Measurements from ENCODE around the gene CCDC82.

DNA sequence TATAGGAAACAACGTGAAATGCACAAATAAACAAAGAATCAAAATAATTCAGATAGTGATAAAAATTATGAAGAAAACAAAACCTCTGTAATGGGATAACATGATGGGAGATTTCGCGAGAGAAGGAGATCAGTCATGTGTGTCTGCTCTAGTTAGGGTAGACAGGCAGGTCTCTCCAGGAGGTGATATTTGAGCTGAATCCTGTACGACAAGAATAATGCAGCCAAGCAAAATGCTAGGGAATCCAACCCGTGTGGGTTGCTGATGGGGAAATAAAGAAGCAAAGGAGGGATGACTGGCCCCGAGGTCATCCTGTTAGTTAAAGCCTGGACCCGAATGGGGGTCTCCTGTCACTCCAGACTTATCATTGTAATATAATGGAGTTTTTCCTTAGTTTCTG, 62.8 kb downstream of the CCDC82 start:
- TF ChIP-seq, protein P1, sequence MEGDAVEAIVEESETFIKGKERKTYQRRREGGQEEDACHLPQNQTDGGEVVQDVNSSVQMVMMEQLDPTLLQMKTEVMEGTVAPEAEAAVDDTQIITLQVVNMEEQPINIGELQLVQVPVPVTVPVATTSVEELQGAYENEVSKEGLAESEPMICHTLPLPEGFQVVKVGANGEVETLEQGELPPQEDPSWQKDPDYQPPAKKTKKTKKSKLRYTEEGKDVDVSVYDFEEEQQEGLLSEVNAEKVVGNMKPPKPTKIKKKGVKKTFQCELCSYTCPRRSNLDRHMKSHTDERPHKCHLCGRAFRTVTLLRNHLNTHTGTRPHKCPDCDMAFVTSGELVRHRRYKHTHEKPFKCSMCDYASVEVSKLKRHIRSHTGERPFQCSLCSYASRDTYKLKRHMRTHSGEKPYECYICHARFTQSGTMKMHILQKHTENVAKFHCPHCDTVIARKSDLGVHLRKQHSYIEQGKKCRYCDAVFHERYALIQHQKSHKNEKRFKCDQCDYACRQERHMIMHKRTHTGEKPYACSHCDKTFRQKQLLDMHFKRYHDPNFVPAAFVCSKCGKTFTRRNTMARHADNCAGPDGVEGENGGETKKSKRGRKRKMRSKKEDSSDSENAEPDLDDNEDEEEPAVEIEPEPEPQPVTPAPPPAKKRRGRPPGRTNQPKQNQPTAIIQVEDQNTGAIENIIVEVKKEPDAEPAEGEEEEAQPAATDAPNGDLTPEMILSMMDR (IDR thresholded peaks at IDR 0.05): no peak
- no peak for TF ChIP-seq EZH2 (IDR thresholded peaks at IDR 0.05; ENCODE audit: borderline replicate concordance, insufficient read depth, low read depth, low read length, poor library complexity, severe bottlenecking)

All from B cell (primary cell).